ENCODE measurements around the gene AKIRIN2. TPM values are rescaled to one million over a fixed set of nuclear protein-coding genes. Genes with fewer than 3 reads are reported as not detected.

AKIRIN2 gene
- total and polyA plus RNA-seq, 9 of the 15 experiments (the other 6 are each of a cell fraction or from before 2014, with no cell fraction given): 5.8 to 63.9 (median 28.1) TPM

- TF ChIP-seq ZNF449 (CRISPR knock-in tag; IDR thresholded peaks at IDR 0.05): 0 out of 2 replicates have a peak, but pooled peaks have one; percentile 22
- TF ChIP-seq HDGF (IDR thresholded peaks at IDR 0.05): no peak
Observed at GRCh38 chr6:87742106-87742505, 40.1 kb upstream of the AKIRIN2 start (continued).

GRCh38 chr6:87741001-87741650 lies 39.1 kb upstream of the AKIRIN2 start:
- 71% methylated on average over 9 of the region's 9 CpGs for WGBS (ENCODE audit: insufficient coverage, low coverage, missing lambda C conversion rate)
- Histone ChIP-seq H3K36me3 (ENCODE audit: control insufficient read depth, insufficient read depth, low read length) (no peaks in the 10 kb centered on the region), H4K20me1 (replicated peaks; ENCODE audit: control insufficient read depth, insufficient read depth, low read length) (no peaks in the 10 kb centered on the region), H3K9me1 (ENCODE audit: control insufficient read depth, insufficient read depth, low read length) (no peaks in the 10 kb centered on the region), H3K79me2 (ENCODE audit: control insufficient read depth, insufficient read depth, low read length) (no peaks in the 10 kb centered on the region), H3K27me3 (ENCODE audit: control insufficient read depth in 2 of 2, insufficient read depth in 2 of 2, low read length in 2 of 2) (no peaks in the 10 kb centered on the region), H3K27ac (ENCODE audit: extremely low read depth, low read depth, low read length) (no peak overlapping the region), H3K9ac (ENCODE audit: insufficient read depth in 1 of 2, low read depth in 2 of 2, low read length in 2 of 2) (no peak overlapping the region), H2AFZ (ENCODE audit: low read depth, low read length) (peak overlapping the region; percentile 85), H3K4me3 (no peak overlapping the region), H3K4me2 (ENCODE audit: insufficient read depth, low read length) (no peak overlapping the region), H3K9me3 (replicated peaks; ENCODE audit: control insufficient read depth, insufficient read depth, low read depth, low read length) (no peaks in the 10 kb centered on the region), H3K4me1 (replicated peaks in 1 of 2; ENCODE audit: control insufficient read depth in 2 of 2, insufficient read depth in 2 of 2, low read length in 2 of 2) (peaks cover 0 to 13% of the 10 kb centered on the region in 2 experiments; a peak in 2 of 5 replicates)
- CTCF ChIA-PET (ENCODE audit: low intra/inter-chr PET ratio): no interaction called here
- no peak for DNase-seq (ENCODE audit: extremely low read depth in 1 of 4, low spot score in 3 of 4)
- POLR2A ChIA-PET: interaction anchor here (1.0 kb wide), 1 partner anchor 13 kb away, joined by 3 read pairs; no protein-coding TSS in a partner anchor
- peak; percentile 60 for ATAC-seq
- FAIRE-seq: peak; percentile 46
- BruUV-seq (replicated peaks): no TSS peak
- in situ Hi-C loops (cut with MboI) (no loop called here), intact Hi-C loops (cut with micrococcal nuclease) (no loop called here)
- TF ChIP-seq ZNF778 (CRISPR knock-in tag; IDR thresholded peaks at IDR 0.05) (no peak), NCOR1 (IDR thresholded peaks at IDR 0.05) (0 out of 2 replicates have a peak, but pooled peaks have one; percentile 22), CEBPG (CRISPR knock-in tag; IDR thresholded peaks at IDR 0.05) (no peak), CEBPG (tag; conservative IDR thresholded peaks at IDR 0.05 in 1 of 2, IDR thresholded peaks at IDR 0.05 in 1 of 2) (no peak), STAG1 (CRISPR knock-in tag; IDR thresholded peaks at IDR 0.05; ENCODE audit: borderline replicate concordance) (no peak), L3MBTL2 (IDR thresholded peaks at IDR 0.05) (peak; percentile 19; the same call in 1 of the 2 replicates)
